ENCODE measurements around the gene ORAI2.
"Not testable (repeated sequence)": the region's sequence is repeated elsewhere in the genome, so short reads cannot be mapped to it uniquely, and the experiment has no call there.

ORAI2 gene

DNA sequence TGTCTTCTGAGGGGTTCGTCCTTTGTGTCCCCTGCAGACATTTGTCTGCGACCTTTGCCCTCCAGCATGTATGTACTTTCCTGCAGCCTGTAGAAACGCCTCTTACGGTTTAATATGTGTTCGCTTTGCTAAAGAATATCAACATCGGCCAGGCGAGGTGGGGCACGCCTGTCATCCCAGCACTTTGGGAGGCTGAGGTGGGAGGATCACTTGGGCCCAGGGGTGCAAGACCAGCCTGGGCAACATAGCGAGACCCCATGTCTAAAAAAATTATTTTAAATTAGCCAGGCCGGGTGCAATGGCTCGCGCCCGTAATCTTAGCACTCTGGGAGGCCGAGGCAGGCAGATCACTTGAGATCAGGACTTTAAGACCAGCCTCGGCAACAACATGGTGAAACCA, 15.8 kb downstream of the ORAI2 start:
- DNase-seq, result no peak

DNA sequence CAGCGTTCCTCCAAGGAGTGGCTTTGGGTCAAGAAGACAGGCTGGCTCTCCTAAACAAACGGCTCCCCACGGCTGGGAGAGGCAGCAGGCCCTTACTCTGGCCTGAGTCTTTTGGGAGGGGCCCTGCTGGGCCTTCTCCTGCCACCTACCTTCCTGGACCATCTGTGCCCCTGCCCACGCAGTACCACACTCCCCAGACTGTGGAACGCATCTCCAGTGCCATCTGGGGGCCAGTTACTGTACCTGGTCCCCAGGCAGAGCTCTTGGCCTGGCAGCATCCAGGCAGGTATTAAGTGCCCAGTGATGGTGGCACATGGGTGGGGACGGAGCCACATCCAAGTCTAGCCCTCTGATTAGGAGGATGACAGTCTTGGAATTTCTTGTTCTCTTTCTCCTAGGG, 16.9 kb downstream of the ORAI2 start:
- DNase-seq, result peak; percentile 59

DNA sequence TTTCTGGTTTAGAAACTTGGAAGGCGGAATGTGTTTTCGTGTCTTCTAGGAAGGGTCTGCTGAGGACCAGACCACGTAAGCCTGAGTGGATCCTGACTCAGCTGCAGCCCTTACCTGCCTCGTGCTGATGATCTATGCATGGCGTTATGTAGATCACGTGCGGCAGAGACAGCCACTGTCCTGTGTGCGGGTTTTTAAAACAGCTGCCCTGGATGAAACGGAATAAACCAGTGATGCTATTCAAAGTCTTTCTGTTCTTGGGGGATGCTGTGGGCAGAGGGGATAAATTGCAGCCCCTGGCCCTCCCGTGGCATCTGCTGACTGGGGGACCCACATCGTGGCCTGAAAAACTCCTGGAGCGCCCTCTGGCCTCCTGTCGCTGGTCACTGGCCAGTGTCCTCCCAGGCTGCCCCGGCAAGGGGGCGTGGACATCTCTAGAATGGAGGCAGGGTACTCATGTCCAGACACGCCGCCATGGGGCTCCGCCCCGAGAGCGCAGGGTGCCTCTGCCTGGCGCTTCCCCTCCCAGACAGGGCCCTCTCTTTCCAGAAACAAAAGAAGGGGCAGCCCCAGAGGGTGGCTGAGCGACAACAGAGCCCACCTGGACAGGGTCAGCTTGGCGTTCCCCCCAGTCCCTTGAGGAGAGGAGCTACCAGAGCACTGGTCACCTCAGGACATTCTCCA, 18.1 kb downstream of the ORAI2 start:
- peak; percentile 86 for DNase-seq

DNA sequence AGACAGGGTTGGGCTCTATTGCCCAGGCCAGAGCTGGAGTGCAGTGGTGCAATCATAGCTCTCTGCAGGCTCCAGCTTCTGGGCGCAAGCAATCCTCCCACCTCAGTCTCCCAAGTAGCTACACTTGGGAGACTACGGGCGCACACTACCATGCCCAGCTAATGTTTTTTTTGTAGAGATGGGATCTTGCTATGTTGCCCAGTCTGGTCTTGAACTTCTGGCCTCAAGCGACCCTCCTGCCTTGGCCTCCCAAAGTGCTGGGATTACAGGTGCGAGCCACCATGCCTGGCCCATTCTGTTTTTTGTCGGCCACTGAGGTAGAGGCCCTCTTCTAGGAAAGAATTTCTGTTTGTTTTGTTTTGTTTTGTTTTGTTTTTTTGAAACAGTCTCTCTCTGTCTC, 19.1 kb downstream of the ORAI2 start:
- no peak for DNase-seq

DNA sequence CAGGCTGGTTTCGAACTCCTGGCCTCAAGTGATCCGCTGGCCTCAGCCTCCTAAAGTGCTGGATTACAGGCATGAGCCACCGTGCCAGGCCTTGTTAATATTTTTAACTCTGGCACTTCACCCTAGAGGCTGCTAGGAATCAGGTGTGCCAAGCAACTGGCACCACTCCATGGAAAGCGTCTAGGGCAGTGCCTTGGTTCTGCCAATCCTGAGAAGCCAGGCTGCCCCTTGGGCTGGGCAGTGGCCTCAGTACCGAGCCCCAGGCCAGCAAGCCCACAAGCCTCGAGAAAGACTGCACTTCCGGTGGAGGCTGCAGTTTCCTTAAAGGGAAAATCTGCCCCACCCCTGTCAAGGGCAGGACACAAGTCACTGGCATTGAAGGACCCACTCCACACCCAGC, 19.9 kb downstream of the ORAI2 start:
- no peak for DNase-seq

DNA sequence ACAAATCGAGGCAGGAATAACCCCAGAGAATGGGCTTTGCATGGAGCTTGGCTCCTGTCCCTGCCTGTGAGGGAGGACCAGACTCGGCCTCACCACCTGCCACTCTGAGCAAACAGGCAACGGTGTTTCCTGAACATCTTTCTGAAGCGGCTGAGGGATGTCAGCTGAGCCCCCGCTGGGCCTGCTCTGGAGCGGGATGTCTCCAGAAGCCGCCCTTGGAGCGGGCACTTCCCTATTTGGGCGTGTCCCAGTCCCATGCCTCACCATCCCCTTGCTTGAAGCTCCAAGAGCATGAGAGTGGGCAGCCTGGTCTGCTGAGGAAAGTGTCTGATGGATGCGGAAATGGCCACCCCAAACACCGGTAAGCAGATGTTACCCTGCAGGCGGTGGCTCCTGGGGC, 21.1 kb downstream of the ORAI2 start:
- DNase-seq, result peak; percentile 85

DNA sequence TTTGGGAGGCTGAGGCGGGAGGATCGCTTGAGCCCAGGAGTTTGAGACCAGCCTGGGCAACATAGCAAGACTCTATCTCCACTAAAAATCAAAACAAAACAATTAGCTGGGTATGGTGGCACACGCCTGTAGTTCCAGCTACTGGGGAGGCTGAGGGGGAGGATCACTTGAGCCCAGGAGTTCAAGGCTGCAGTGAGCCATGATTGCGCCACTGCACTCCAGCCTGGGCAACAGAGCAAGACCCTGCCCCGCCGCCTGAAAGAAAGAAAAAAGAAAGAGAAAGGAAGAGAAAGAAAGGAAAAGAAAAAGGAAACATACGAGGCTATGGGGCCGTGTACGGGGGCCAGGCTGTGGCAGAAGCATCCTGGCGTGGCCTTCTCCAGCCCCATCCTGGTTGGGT, 21.6 kb downstream of the ORAI2 start:
- not testable (repeated sequence) for DNase-seq

DNA sequence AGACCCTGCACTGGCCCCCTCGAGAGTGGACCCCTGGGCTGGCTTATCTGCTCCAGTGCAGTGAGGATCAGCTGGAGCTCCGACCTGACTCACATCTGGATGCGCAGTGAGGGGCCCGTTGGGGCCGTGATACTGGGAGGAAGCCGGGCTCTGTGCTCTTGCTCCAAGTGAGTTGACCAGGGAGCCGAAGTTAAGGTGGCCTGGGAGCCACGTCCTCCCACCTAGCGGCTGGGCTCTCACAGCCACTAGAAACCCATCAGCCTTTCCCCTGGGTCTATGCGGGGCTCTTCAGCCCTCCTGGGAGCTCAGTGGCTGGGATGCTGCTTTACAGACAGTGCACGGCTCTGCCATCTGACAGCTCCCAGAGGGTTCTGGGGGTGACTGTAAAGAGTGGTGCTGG, 22.2 kb downstream of the ORAI2 start:
- DNase-seq, result no peak

DNA sequence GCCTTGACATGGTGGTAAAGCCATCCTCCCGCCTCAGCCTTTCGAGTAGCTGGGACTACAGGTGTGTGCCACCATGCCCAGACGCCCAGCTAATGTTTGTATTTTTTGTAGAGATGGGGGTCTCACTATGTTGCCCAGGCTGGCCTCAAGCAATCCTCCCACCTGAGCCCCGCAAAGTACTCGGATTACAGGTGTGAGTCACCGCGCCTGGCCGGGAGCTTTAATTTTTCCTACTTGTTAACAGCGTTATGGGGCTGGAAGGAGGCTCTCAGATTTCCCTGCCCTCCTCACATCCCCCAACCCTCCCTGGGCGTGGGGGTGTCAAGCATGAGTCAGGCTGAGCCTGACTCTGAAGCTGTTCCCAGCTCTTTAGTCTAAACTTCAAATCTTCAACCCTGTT, 23.0 kb downstream of the ORAI2 start:
- DNase-seq, result peak; percentile 38

DNA sequence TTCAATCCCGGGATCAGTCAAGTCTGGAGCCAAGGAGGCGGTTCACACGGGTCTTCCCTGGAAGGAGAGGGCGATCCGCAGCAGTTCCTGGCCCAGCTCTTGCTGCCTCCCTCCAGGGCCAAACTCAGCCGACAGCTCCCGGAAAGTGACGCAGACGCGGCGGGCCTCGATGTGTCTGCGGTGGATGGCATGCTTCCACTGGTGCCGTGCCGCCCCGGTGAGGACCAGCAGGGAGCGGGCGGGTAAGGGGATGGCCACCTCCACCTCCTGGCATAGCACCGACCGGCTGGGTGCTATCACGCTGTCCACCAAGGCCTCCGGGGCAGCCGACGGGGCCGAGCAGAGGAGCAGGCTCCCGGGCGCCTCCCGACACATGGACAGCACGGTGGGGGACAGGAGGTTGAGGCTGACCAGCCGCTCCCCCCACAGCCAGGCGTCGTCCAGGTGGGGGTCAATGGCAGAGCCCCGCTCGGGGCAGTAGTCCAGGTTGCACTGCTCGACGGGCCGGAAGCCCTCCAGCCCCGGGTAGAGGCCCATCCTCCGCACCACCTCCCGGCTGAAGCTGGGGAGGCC, 24.1 kb downstream of the ORAI2 start:
- DNase-seq, result no peak

DNA sequence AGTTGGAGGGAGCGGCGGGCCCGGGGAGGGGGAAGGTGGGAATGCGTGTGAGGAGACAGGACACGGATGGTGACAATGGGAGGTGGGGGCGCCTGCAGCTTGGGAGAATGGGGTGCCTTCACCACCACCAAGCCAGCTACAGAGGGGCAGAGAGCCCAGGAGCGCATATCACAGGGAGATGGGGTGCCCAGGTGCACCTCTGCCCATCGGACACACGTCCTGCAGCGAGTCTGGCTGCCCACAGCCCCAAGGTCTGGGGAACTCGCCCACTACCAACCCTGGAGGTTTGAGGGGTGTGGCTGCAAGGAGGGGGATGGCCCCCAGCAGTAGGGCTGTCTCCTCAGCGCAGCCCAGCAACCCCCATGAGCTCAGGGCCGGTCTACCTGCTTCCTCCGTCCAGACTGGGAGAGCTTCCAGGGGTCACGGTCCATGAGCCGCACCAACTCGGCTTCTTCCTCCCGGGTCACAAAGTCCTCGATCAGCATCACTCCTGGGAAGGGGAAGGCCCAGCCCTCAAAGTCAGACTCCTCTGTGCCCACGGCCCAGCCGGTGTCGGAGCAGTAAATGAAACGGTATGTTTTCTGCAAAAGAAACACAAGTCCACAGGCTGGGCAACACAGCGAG, 26.0 kb downstream of the ORAI2 start:
- no peak for DNase-seq

DNA sequence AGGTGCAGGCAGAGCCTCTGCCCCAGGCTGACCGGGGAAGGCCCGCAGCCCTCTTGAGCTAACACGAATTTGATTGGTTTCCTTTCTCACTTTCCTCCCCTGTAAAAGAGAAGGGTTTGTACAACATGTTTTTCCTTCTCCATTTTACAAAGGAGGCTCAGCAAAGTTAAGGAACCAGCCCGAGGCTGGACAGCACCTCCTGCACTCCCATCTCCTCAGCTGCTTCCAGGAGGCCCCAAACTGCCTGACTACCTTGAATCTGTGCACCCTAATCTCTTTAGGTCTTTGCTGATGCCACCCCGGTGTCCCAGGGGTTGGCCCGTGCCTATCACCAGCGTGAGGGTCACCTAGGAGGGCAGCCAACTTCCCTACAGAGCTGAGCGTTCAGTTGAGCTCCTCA, 27.1 kb downstream of the ORAI2 start:
- DNase-seq, result no peak

DNA sequence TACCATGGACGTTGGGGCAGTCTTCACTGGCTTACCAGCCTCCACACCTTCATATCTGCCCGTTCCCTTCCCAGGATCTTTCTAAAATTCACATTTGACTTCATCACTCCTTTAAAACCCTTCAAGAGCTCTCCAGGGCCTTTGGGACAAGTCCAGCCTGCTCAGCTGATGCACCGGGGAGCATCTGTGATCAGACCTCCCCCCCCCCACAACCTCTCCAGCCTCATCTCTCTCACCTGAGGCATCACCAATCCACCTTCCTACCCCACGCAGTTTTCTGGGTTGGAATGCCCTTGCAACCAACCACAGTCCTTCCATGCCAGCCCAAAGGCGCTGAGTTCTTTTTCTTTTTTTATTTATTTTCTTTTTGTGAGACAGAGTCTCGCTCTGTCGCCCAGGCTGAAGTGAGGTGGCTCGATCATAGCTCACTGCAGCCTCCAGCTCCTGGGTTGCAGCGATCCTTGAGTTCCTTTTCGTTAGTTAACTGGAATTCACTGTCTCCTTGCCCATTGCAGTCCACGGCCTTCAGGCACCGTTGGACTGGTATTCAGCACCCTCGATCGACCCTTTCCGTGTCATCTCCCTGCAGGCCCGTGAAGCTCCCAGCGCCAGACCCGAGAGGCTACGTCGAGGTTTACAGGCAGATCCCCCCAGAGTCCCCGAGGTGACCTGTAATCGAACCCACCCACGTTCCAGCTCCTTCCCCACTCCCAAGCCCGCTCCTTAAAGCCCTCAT, 30.6 kb downstream of the ORAI2 start:
- peak; percentile 39 for DNase-seq

DNA sequence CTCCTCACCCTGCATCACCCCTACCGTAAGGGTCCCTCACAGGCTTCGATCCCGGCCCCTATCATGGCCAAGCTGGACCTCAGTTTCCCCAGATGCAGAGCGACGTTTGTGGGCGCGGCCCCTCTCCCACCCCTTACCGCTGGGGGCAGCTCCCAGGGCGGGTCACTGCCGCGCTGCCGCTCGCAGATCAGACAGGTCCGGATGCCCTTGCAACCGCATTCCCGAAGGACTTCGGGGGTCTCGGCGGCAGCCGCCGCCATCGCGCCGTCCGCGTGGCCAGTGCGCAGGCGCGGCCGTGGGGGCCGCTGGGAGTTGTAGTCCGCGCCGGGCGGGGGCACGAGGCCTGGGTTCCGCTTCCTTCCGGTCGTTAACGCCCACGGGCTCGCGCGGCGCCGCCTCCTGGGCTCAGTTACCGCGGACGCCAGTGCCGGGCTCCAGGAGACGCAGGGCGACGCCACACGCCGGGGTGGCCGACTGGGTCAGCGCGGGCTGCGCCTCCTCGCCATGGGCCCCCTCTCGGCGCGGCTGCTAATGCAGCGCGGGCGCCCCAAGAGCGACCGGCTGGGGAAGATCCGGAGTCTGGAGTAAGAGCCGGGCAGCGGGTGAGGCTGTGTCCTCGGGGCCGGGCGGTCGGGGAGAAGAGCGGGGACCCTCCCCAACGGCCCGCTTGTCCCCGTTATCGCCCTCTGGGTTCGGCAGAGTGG, 31.4 kb downstream of the ORAI2 start, which contains the start of the genes ALKBH4 and LRWD1:
TSS of gene ALKBH4 (minus strand) at position 287 of the 704 bp plus-strand sequence. CDS start at position 260, 27 bp downstream.
TSS of gene LRWD1 (plus strand) at position 408 of the 704 bp plus-strand sequence. CDS start at position 505, 97 bp downstream.
- DNase-seq, result peak; percentile 97

DNA sequence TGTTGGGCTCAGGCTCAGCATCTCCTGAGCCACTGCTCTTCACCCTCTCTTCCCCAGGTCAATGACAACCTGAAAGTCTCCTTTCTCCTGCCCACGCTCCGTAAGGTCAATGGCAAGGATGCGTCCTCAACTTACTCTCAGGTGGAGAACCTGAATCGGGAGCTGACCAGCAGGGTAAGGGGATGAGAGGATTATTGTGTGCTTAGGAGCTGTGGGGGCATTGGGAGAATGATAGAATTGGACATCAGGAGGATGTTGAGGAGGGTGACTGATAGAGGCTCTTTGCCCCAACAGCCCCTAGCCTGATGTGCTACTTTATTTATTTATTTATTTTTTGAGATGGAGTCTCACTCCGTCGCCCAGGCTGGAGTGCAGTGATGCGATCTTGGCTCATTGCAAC, 32.7 kb downstream of the ORAI2 start:
- no peak for DNase-seq

DNA sequence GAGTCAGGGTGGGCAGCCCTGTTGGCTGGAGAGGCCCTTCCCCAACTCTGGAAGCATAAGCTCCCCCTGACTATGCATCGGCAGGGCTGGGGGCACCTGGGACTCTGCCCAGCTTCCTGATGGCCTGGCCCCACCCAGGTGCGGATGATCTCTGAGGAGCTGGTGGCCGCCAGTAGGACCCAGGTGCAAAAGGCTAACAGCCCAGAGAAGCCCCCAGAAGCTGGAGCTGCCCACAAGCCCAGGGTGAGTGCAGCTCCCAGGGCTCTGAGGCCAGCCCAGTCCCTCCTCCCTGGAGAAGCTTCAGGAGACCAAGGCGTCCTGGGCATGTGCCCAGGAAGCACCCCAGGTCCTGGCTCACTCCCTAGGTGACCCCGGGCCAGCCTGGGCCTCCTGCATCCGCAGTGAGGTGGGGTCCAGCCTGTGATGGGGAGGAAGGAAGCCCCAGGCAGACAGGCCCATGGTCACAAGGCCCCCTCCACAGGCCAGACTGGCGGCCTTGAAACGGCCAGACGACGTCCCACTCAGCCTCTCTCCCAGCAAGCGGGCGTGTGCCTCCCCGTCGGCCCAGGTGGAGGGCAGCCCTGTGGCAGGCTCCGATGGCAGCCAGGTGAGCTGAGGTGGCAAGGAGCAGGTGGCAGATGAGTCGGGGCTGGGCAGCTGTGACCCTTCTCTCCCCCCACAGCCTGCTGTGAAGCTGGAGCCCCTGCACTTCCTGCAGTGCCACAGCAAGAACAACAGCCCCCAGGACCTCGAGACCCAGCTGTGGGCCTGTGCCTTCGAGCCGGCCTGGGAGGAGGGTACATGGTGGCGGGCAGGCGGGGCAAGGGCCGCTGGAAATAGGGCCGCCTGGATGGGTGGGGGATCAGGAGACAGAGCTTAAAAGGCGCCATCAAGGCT, 34.5 kb downstream of the ORAI2 start:
- DNase-seq, result no peak

DNA sequence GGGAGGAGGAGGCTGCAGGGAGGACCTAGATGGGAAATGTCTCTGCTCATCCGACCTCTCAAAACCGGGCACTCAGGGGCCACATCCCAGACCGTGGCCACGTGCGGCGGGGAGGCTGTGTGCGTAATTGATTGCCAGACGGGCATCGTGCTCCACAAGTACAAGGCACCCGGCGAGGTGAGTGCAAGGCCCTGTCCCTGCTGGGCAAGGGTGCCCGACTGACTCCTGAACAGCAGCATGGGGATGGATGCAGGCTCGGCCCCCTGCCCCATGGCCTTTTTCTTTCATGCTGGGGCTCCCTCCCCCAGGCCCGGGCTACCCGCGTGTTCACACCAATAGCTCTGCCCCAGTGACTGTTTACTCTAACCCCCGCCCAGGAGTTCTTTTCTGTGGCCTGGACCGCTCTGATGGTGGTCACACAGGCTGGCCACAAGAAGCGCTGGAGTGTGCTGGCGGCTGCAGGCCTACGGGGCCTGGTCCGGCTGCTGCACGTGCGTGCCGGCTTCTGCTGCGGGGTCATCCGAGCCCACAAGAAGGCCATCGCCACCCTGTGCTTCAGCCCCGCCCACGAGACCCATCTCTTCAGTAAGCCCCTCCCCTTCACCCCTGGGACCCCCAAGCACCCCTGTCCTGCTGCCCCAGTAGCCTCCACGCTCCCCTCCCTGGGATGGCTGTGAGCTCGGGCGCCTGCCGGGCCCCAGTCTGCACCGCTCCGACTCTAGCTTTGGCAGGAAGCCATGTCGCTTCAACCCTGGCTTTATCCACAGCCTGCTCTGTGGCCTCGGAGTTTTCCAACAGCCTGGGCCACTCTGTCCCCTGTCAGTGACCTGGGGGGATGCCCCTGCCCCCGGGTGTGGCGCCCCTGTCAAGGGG, 35.3 kb downstream of the ORAI2 start:
- DNase-seq, result no peak

DNA sequence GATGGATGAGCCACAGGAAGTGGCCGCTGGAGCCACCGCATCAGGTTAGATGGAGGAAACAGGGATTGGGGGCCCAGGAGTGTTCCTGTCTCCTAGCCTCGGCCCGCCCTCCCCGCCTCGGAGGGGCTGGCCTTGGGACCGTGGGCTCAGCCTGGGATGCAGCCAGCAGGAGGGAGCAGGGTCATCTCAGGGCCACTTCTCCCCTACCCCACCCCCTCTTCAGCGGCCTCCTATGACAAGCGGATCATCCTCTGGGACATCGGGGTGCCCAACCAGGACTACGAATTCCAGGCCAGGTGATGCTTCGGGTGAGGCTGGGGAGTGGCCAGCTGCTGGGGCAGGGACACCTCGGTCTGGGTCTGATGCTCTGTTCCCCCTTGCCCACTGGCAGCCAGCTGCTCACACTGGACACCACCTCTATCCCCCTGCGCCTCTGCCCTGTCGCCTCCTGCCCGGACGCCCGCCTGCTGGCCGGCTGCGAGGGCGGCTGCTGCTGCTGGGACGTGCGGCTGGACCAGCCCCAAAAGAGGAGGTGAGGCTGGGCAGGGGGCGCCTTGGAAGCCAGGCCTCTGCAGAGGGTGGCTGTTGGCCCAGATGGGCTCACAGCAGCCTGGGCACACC, 36.1 kb downstream of the ORAI2 start:
- DNase-seq, result no peak

DNA sequence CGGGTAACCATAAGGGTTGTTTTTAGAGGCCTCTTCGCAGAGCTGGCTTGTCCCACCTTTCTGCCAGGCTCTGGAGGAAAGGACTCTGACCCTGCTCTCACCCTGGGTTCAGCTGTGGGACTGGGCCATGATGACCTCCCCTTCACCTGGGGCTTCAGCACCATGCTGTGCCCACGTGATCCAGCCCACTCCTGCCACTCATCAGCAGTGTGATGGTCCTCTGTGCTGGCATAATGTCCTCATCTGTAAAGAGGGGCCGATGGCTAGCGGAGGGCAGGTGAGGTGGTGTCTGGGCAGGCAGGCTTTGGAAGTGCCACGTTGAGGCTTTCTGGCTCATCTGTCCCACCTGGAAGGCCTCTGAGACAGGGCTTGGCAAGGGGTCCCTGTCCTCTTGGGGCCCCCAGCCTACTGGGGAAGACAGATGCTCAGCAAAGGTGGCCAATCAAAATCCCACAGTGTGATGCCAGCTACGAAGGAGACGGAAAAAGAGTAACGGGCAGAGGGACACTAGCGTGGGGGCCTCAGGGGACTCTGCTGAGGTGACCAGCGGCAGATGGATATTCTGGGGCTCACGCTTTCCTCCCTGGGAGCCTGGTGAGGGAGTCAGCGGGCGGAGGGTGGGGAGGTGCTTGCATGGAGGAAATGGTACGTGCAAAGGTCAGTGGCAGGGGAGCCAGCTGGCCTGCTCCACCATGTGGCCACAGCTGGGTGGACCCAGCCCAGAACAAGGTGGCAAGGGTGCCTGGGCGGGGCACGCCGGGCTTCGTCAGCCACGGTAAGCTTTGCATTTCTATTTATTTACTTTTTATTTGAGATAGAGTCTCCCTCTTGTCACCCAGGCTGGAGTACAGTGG, 36.8 kb downstream of the ORAI2 start:
- DNase-seq, result no peak

DNA sequence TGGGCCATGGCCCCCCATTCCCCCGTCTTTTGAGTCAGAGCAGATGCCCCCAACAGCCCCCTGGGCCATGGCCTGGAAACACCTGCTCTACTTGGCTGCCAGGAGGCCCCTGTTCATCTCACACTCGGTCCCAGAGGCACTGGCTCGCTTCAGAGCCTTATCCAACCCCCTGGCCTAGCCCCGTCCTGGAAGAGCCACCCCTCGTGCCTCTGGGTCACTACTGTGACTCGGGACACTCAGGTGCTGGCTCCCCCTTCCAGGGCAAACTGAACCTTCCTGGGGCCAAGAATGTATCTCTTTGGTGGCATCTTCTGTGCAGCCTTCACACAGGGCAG, 38.4 kb downstream of the ORAI2 start:
- DNase-seq, result no peak
